Memory B cell (primary cell): Measurements from ENCODE around the gene HCAR1.
"Not testable (repeated sequence)": the region's sequence is repeated elsewhere in the genome, so short reads cannot be mapped to it uniquely, and the experiment has no call there.

ENCODE experiments used
- ATAC-seq: fragments of 150-1000 bp; cut with Tn5 transposase; 2 replicates; pipeline ENCODE4 v1.10.0; 2021; ENCODE audit warnings: low read depth, mild to moderate bottlenecking, moderate library complexity
- DNase-seq, 2 donors: peaks; one replicate each; pipeline ENCODE4 v3.0.0; 2022; ENCODE audit warnings: low spot score in 2 of 2
- H3K27ac Mint-ChIP-seq: one replicate; pipeline ENCODE4 v1.8.0; 2022; ENCODE audit warnings: mild to moderate bottlenecking, moderate library complexity, mixed read lengths
- H3K27me3 Mint-ChIP-seq: one replicate; pipeline ENCODE4 v1.8.0; 2022; ENCODE audit warnings: mixed read lengths
- H3K36me3 Mint-ChIP-seq: one replicate; pipeline ENCODE4 v1.8.0; 2022; ENCODE audit warnings: mild to moderate bottlenecking, mixed read lengths
- H3K4me1 Mint-ChIP-seq: one replicate; pipeline ENCODE4 v1.8.0; 2022; ENCODE audit warnings: mixed read lengths
- H3K4me3 Mint-ChIP-seq: one replicate; pipeline ENCODE4 v1.8.0; 2022; ENCODE audit warnings: mild to moderate bottlenecking, moderate library complexity, mixed read lengths
- H3K9me3 Mint-ChIP-seq: one replicate; pipeline ENCODE4 v1.8.0; 2022; ENCODE audit warnings: mixed read lengths

The HCAR1 gene

GRCh38 chr12:122732170-122732569 lies 1.5 kb upstream of the HCAR1 start:
- Mint-ChIP-seq H3K4me3 (no peak overlapping the region), H3K9me3 (peaks cover 4% of the 10 kb centered on the region), H3K4me1 (peaks cover 17% of the 10 kb centered on the region), H3K36me3 (no peaks in the 10 kb centered on the region), H3K27me3 (peaks cover 5% of the 10 kb centered on the region), H3K27ac (peak overlapping the region; percentile 48)
- DNase-seq = no peak
- peak; percentile 65 for ATAC-seq

DNA sequence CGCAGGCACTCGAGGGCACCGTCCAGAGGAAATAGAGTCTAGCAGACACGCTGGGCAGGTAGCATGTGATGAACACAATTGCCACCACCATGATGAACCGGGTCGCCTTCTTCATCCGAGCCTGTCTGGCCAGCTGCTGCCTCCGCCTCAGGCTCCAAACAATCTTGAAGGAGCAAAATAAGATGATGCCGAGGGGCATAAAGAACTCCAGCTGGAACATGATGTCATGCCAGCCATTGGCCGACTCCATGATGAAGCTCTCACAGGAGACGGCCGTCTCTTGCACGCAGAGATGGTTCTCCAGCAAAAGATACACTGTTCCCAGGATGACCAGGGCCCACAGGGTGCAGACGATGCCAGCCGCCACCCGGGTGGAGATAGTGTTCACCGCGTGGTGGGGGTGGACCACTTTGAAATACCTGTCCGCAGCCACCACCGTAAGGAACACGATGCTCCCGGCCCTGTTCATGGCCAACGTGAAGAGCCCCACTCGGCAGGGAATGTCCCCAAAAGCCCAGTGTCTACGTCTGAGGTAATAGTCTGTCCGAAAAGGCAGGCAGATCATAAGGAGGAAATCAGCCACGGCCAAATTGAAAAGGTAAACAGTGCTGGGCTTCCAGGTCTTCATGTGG lies 945 bp downstream of the HCAR1 start:
- ATAC-seq (no peak), DNase-seq (no peak)
- Mint-ChIP-seq H3K27me3 (peaks cover 5% of the 10 kb centered on the region), H3K27ac (no peak overlapping the region), H3K36me3 (no peaks in the 10 kb centered on the region), H3K4me3 (no peak overlapping the region), H3K9me3 (peaks cover 4% of the 10 kb centered on the region), H3K4me1 (peaks cover 30% of the 10 kb centered on the region)

- DNase-seq (no peak), ATAC-seq (peak; percentile 37)
- H3K9me3 Mint-ChIP-seq = no peaks in the 10 kb centered on the region
- no peak overlapping the region for H3K27ac Mint-ChIP-seq
- peaks cover 2% of the 10 kb centered on the region for H3K36me3 Mint-ChIP-seq
- peaks cover 21% of the 10 kb centered on the region for H3K4me1 Mint-ChIP-seq
- H3K27me3 Mint-ChIP-seq = peaks cover 13% of the 10 kb centered on the region
- H3K4me3 Mint-ChIP-seq = no peak overlapping the region
Measured at GRCh38 chr12:122726080-122726558, 4.5 kb downstream of the HCAR1 start.

DNA sequence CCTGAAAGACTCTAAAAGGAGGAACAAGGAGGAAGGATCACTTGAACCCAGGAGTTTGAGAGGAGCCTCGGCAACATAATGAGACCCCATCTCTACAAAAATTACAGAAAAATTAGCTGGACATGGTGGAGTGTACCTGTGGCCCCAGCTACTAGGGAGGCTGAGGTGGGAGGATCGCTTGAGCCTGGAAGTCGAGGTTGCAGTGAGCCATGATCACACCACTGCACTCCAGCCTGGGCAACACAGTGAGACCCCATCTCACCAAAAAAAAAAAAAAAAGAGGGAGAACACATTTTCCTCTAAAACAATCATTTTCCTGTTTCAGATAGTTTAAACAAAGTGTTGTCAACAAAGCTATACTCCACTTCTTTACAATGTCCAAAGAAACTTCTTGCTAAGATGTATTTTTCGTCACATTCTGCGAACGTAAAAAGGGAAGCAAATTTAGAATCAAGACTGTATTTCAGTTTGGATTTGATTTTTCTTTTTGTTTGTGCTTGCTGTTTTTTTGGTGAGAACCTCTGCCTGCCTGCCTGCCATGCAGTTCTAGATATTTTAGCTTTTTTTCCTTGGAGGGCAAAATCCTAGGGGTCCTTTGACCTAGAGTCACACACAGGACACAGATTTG lies 5.1 kb downstream of the HCAR1 start:
- Mint-ChIP-seq H3K4me3 (no peak overlapping the region), H3K36me3 (peaks cover 2% of the 10 kb centered on the region), H3K27me3 (peaks cover 13% of the 10 kb centered on the region), H3K9me3 (no peaks in the 10 kb centered on the region), H3K4me1 (peaks cover 24% of the 10 kb centered on the region), H3K27ac (no peak overlapping the region)
- DNase-seq = no peak
- no peak for ATAC-seq

GRCh38 chr12:122724641-122725243 lies 5.9 kb downstream of the HCAR1 start:
- DNase-seq (no peak), ATAC-seq (peak; percentile 80)
- no peak overlapping the region for H3K4me3 Mint-ChIP-seq
- peaks cover 13% of the 10 kb centered on the region for H3K27me3 Mint-ChIP-seq
- H3K36me3 Mint-ChIP-seq = peaks cover 2% of the 10 kb centered on the region
- peaks cover 26% of the 10 kb centered on the region for H3K4me1 Mint-ChIP-seq
- H3K27ac Mint-ChIP-seq = no peak overlapping the region
- no peaks in the 10 kb centered on the region for H3K9me3 Mint-ChIP-seq

- Mint-ChIP-seq H3K9me3 (no peaks in the 10 kb centered on the region), H3K4me3 (no peak overlapping the region), H3K27me3 (peaks cover 12% of the 10 kb centered on the region), H3K4me1 (peaks cover 26% of the 10 kb centered on the region), H3K36me3 (peaks cover 2% of the 10 kb centered on the region), H3K27ac (no peak overlapping the region)
- no peak for DNase-seq
- no peak for ATAC-seq
Measured at GRCh38 chr12:122722387-122722786, 8.3 kb downstream of the HCAR1 start.

DNA sequence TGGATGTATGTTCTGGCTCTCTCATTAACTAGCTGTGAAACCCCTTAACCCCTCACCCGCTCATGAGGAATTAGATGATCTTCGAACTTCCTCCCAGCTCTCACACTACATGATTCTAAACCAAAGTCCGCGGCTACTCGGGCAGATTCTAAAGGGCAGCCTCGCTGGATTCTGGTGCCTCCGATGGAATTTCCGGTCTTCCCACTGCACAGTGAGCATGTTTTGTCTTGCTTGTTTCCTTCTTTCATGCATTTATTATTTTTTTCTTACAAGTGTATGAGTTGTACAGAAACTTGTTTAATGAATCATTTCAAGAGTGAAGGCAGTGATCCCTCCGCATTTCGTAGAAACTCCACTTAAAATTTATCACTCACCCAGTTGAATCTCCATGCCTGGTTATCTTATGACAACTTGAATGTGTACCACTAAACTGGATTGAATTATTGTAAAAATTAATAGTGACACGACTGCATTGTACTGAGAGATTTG lies 9.5 kb downstream of the HCAR1 start:
- no peak overlapping the region for H3K4me3 Mint-ChIP-seq
- H3K27ac Mint-ChIP-seq = no peak overlapping the region
- H3K4me1 Mint-ChIP-seq = peaks cover 26% of the 10 kb centered on the region
- ATAC-seq (no peak), DNase-seq (no peak)
- H3K36me3 Mint-ChIP-seq = peaks cover 2% of the 10 kb centered on the region
- peaks cover 12% of the 10 kb centered on the region for H3K27me3 Mint-ChIP-seq
- no peaks in the 10 kb centered on the region for H3K9me3 Mint-ChIP-seq

GRCh38 chr12:122716658-122717057 lies 14.0 kb downstream of the HCAR1 start, which contains the start of gene HCAR3:
Gene HCAR3 (minus strand): TSS chr12:122716811. CDS start chr12:122716737, 74 bp downstream.
- not testable (repeated sequence) for H3K4me3 Mint-ChIP-seq, DNase-seq, H3K9me3 Mint-ChIP-seq, H3K36me3 Mint-ChIP-seq, H3K27ac Mint-ChIP-seq
- ATAC-seq = peak; percentile 74
- peaks cover 10% of the 10 kb centered on the region for H3K27me3 Mint-ChIP-seq
- peaks cover 12% of the 10 kb centered on the region for H3K4me1 Mint-ChIP-seq

DNA sequence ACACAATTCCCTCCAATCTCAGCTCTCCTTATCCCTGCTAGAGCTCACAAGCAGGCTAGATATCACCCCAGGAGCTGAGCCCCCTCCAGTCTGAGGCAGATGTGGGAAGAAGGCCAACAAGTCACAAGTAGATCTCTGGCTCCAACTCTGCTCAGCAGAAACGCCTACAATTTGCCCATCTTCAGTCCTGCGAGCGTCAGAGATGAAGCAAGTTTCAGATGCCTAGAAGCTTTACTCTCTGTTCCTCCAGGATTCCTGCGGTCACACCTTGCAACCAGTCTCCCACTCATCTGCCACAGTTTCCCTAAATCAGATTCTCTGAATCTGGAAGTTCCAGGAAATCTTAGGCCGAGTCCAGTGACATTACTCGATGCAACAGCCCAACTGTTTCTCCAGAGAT lies 15.4 kb downstream of the HCAR1 start:
- not testable (repeated sequence) for ATAC-seq, DNase-seq, H3K27ac Mint-ChIP-seq, H3K36me3 Mint-ChIP-seq, H3K27me3 Mint-ChIP-seq, H3K9me3 Mint-ChIP-seq, H3K4me3 Mint-ChIP-seq
- peaks cover 11% of the 10 kb centered on the region for H3K4me1 Mint-ChIP-seq

DNA sequence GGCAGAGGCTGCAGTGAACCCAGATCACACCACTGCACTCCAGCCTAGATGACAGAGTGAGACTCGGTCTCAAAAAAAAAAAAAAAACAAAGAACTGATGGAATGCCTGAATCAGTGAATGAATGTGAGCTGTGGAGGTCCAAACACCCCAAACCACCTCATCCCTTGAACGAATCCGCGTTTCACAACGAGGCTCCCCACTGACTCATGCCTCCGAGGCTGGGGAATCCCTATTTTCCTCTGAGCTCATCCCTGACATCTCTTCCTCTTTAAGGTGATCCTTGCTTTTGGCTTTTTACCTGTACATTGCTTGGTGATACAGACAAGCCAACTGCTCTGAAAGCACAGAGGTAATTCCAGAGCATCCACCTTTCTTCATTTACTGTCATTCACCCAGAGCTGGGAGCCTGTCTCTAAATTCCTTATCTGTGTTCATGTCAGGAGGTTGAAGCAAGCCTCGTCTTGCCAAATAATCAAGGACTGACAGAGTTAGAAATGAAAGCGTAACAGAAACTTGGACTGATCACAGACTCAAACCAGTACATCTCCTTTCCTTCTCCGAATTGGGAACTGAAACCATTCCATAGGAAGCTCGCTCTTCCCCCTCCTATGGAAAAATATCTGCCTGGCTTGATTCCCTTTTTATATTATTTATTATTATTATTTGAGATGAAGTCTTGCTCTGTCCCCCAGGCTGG lies 17.0 kb downstream of the HCAR1 start:
- not testable (repeated sequence) for H3K9me3 Mint-ChIP-seq, H3K4me3 Mint-ChIP-seq, DNase-seq, H3K36me3 Mint-ChIP-seq, H3K27me3 Mint-ChIP-seq, H3K27ac Mint-ChIP-seq, ATAC-seq
- H3K4me1 Mint-ChIP-seq = peaks cover 10% of the 10 kb centered on the region

DNA sequence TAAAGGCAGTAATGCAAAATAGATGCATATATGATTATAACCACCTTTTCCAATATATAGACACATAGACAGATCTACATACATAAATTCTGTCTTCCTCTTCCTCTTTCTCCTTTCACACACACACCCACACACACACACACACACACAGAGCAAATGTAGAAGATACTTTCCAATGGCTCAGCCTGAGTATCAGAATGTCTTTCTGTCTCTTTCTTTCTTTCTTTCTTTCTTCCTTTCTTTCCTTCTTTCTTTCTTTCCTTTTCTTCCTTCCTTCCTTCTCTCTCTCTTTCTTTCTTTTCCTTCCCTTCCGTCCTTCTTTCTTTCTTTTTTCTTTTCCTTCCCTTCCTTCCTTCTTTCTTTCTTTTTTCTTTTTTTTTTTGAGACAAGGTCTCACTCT lies 19.4 kb downstream of the HCAR1 start:
- not testable (repeated sequence) for H3K27me3 Mint-ChIP-seq, H3K9me3 Mint-ChIP-seq, H3K27ac Mint-ChIP-seq, H3K36me3 Mint-ChIP-seq, H3K4me3 Mint-ChIP-seq, H3K4me1 Mint-ChIP-seq, DNase-seq
- peak; percentile 64 for ATAC-seq

DNA sequence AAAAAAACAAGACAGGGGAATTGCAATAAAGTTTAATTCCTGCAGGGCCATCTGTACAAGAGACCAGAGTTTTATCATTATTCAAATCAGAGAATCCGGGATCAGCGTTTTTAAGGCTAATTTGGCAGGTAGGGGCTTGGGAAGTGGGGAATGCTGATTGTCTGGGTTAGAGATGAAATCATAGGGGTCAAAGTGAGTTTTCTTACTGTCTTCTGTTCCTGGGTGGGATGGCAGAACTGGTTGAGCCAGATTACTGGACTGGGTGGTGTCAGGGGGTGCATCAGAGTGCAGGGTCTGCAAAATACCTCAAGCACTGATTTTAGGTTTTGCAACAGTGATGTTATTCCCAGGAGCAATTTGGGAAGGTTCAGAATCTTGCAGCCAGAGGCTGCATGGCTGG lies 20.3 kb downstream of the HCAR1 start:
- H3K9me3 Mint-ChIP-seq, H3K4me3 Mint-ChIP-seq, H3K27me3 Mint-ChIP-seq, H3K4me1 Mint-ChIP-seq, DNase-seq, H3K36me3 Mint-ChIP-seq, H3K27ac Mint-ChIP-seq, ATAC-seq: not testable (repeated sequence)

DNA sequence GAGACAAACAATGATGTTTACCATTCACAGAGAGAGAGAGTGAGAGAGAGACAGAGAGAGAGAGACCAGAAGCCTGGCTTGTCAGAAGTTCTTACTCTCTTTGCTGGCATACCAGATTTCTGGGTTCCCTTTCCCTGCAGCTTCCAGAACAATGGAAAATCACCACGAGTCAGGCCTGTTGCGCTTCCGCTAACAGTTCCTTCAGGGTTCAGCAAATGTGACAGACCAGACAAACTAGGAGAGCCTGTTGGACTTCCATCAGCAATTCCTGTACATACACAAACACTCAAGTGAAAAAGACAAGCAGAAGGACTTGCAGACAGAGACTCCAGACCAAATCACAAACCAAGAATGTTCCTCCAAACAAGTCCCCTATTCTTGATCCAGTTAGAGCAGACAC lies 21.4 kb downstream of the HCAR1 start:
- not testable (repeated sequence) for H3K27me3 Mint-ChIP-seq, H3K9me3 Mint-ChIP-seq, H3K4me3 Mint-ChIP-seq, H3K4me1 Mint-ChIP-seq, ATAC-seq, H3K27ac Mint-ChIP-seq, H3K36me3 Mint-ChIP-seq, DNase-seq

- H3K9me3 Mint-ChIP-seq, H3K4me1 Mint-ChIP-seq, H3K27me3 Mint-ChIP-seq, DNase-seq, ATAC-seq, H3K4me3 Mint-ChIP-seq, H3K36me3 Mint-ChIP-seq, H3K27ac Mint-ChIP-seq: not testable (repeated sequence)
Measured at GRCh38 chr12:122703841-122704240, 26.8 kb downstream of the HCAR1 start.
